A549 (cell line): ENCODE measurements around the gene MYH13. TPM values are rescaled to one million over a fixed set of nuclear protein-coding genes. Genes with fewer than 3 reads are reported as not detected.

Experiments used
- ATAC-seq, 2 experiments: fragments of 200-7000 bp in 1 of 2; fragments of >200 bp in 1 of 2; cut with Nextera tagmentation in 1 of 2; cut with Tn5 transposase in 1 of 2; 3 replicates each; pipeline versions ENCODE4 v1.8.0 to v1.9.1; 2018 to 2020; ENCODE audit warnings: mild to moderate bottlenecking in 1 of 2, moderate library complexity in 1 of 2
- CTCF ChIA-PET: fragments of 300-600 bp; sonication (Branson Sonifier 250); formaldehyde crosslinking; extraction: SDS; loops from one replicate; lab custom pipeline; 2021; ENCODE audit warnings: antibody characterized with exemption, inconsistent platforms; lab: Yijun Ruan, JAX
- POLR2A ChIA-PET: fragments of 350-600 bp; formaldehyde crosslinking; extraction: SDS; loops from one replicate; lab custom pipeline; 2021; ENCODE audit warnings: antibody characterized with exemption, inconsistent platforms; lab: Yijun Ruan, JAX
- DNase-seq, 2 experiments: peaks; one replicate each; pipeline versions ENCODE4 v3.0.0 to v3.0.0-alpha.2; 2011 to 2016; ENCODE audit warnings: low read depth in 1 of 2, low spot score in 1 of 2
- FAIRE-seq: peaks from 2 replicates; lab custom pipeline; 2011; peaks lifted over from hg19 to GRCh38; lab: Jason Lieb, UNC
- H3K27ac ChIP-seq, 2 experiments: fragments of >200 bp; sonication (Bioruptor Twin); formaldehyde crosslinking; 3 replicates each; pipeline ENCODE4 v1.5.1; 2016 to 2017
- H3K4me1 ChIP-seq: fragments of >200 bp; sonication (Bioruptor Twin); formaldehyde crosslinking; 3 replicates; pipeline ENCODE4 v1.6.1; 2016
- H3K4me2 ChIP-seq: fragments of >200 bp; sonication (Bioruptor Twin); formaldehyde crosslinking; 3 replicates; pipeline ENCODE4 v1.6.1; 2016
- H3K4me3 ChIP-seq: fragments of >200 bp; sonication (Bioruptor Twin); formaldehyde crosslinking; 3 replicates; pipeline ENCODE4 v1.5.1; 2016
- H3K9me3 ChIP-seq: fragments of >200 bp; sonication (Bioruptor Twin); formaldehyde crosslinking; 3 replicates; pipeline ENCODE4 v1.6.1; 2016
- BCL3 ChIP-seq: fragments of >200 bp; sonication (Bioruptor Twin); formaldehyde crosslinking; IDR thresholded peaks from 3 replicates; pipeline ENCODE4 v1.6.1; 2016
- BHLHE40 ChIP-seq: IDR thresholded peaks from 2 replicates; pipeline ENCODE4 v1.6.1; 2012; ENCODE audit warnings: low read depth, low read length, inconsistent platforms
- CHD2 ChIP-seq: fragments of 150-350 bp; IDR thresholded peaks from 2 replicates; pipeline ENCODE4 v1.6.1; 2014; ENCODE audit warnings: low read length; ENCODE audit not compliant: partially characterized antibody
- EHF ChIP-seq: fragments of 250-450 bp; sonication (Bioruptor Pico); IDR thresholded peaks from 2 replicates; pipeline ENCODE4 v1.5.0; 2020; ENCODE audit warnings: mild to moderate bottlenecking
- ELK1 ChIP-seq: fragments of 150-350 bp; IDR thresholded peaks from 2 replicates; pipeline ENCODE4 v1.6.1; 2014; ENCODE audit warnings: low read depth, mild to moderate bottlenecking, low read length
- ESRRA ChIP-seq: fragments of 150-350 bp; IDR thresholded peaks from 2 replicates; pipeline ENCODE4 v1.6.1; 2014; ENCODE audit warnings: mild to moderate bottlenecking, low read length, borderline replicate concordance
- FOXS1 ChIP-seq: fragments of 250-450 bp; sonication (Bioruptor Pico); IDR thresholded peaks from 2 replicates; pipeline ENCODE4 v1.5.0; 2020; ENCODE audit warnings: mild to moderate bottlenecking, moderate library complexity
- GATA3 ChIP-seq: IDR thresholded peaks from 2 replicates; pipeline ENCODE4 v1.6.1; 2012; ENCODE audit warnings: borderline replicate concordance
- HDAC2 ChIP-seq: fragments of 200-600 bp; sonication (generic); IDR thresholded peaks from 2 replicates; pipeline ENCODE4 v1.6.1; 2016
- HOXB5 ChIP-seq: fragments of 250-450 bp; sonication (Bioruptor Pico); IDR thresholded peaks from 2 replicates; pipeline ENCODE4 v1.5.0; 2020; ENCODE audit warnings: mild to moderate bottlenecking, moderate library complexity
- JUNB ChIP-seq: fragments of >200 bp; sonication (Bioruptor Twin); formaldehyde crosslinking; IDR thresholded peaks from 2 replicates; pipeline ENCODE4 v1.6.1; 2016
- KDM1A ChIP-seq: fragments of 200-600 bp; sonication (generic); IDR thresholded peaks from 2 replicates; pipeline ENCODE4 v1.6.1; 2016; ENCODE audit warnings: low read depth, mild to moderate bottlenecking
- MAFK ChIP-seq: fragments of 450-650 bp; IDR thresholded peaks from 2 replicates; pipeline ENCODE4 v1.6.1; 2014; ENCODE audit not compliant: partially characterized antibody
- MAZ ChIP-seq: fragments of 150-350 bp; IDR thresholded peaks from 2 replicates; pipeline ENCODE4 v1.6.1; 2014; ENCODE audit warnings: antibody characterized with exemption, low read depth, low read length, borderline replicate concordance
- MYC ChIP-seq: IDR thresholded peaks from 2 replicates; pipeline ENCODE4 v1.6.1; 2012; ENCODE audit warnings: mild to moderate bottlenecking, inconsistent platforms, low read length, improper control_type of control experiment, borderline replicate concordance
- NFE2L2 ChIP-seq: fragments of 150-350 bp; conservative IDR thresholded peaks from 2 replicates; pipeline ENCODE4 v1.6.1; 2014; ENCODE audit warnings: low read length
- NPAS2 ChIP-seq: fragments of 250-450 bp; sonication (Bioruptor Pico); IDR thresholded peaks from 2 replicates; pipeline ENCODE4 v1.8.0; 2022; ENCODE audit warnings: mild to moderate bottlenecking, moderate library complexity, borderline replicate concordance
- PBX3 ChIP-seq: IDR thresholded peaks from 2 replicates; pipeline ENCODE4 v1.6.1; 2012
- POLR2A ChIP-seq: IDR thresholded peaks from 2 replicates; pipeline ENCODE4 v1.6.1; 2012; ENCODE audit warnings: mild to moderate bottlenecking, low read length
- POLR2AphosphoS2 ChIP-seq: conservative IDR thresholded peaks from 2 replicates; pipeline ENCODE4 v1.6.1; 2012; ENCODE audit warnings: low read length, improper control_type of control experiment, inconsistent platforms
- RAD21 ChIP-seq, 2 experiments: fragments of >200 bp in 1 of 2; sonication (Bioruptor Twin) in 1 of 2; formaldehyde crosslinking in 1 of 2; IDR thresholded peaks in 1 of 2; conservative IDR thresholded peaks in 1 of 2; 2 replicates in 1 of 2; 3 replicates in 1 of 2; pipeline ENCODE4 v1.6.1; 2012 to 2018; ENCODE audit warnings: inconsistent platforms in 1 of 2
- RCOR1 ChIP-seq: fragments of 150-350 bp; IDR thresholded peaks from 2 replicates; pipeline ENCODE4 v1.6.1; 2014; ENCODE audit warnings: antibody characterized with exemption, low read length, low read depth
- RFX5 ChIP-seq: fragments of 450-650 bp; IDR thresholded peaks from 2 replicates; pipeline ENCODE4 v1.7.1; 2014; ENCODE audit warnings: antibody characterized with exemption, mild to moderate bottlenecking, moderate library complexity
- SMC3 ChIP-seq: fragments of >200 bp; sonication (Bioruptor Twin); formaldehyde crosslinking; IDR thresholded peaks from 3 replicates; pipeline ENCODE4 v1.6.1; 2018; ENCODE audit warnings: inconsistent platforms
- SREBF2 ChIP-seq: fragments of 450-650 bp; IDR thresholded peaks from 2 replicates; pipeline ENCODE4 v1.6.1; 2014; ENCODE audit warnings: mild to moderate bottlenecking, moderate library complexity
- TP53 ChIP-seq: fragments of 250-450 bp; sonication (Bioruptor Pico); IDR thresholded peaks from 2 replicates; pipeline ENCODE4 v1.5.0; 2021; ENCODE audit warnings: mild to moderate bottlenecking, moderate library complexity
- USF2 ChIP-seq: fragments of 450-650 bp; IDR thresholded peaks from 2 replicates; pipeline ENCODE4 v1.6.1; 2014; ENCODE audit warnings: antibody characterized with exemption
- ZSCAN20 ChIP-seq: fragments of 250-450 bp; sonication (Bioruptor Pico); IDR thresholded peaks from 2 replicates; pipeline ENCODE4 v1.8.0; 2022; ENCODE audit warnings: mild to moderate bottlenecking, moderate library complexity
- WGBS: methylation state at CpG from one replicate; pipeline ENCODE4 v1.1.6; 2017; ENCODE audit errors: missing lambda C conversion rate; 5-methylcytosine and 5-hydroxymethylcytosine counted together
- polyA plus RNA-seq, 4 experiments: library from polyadenylated mRNA; depleted of rRNA in 3 of 4; stranded (reverse); fragments of >200 nt; fragmentation: RNase III in 1 of 4; extraction: RNeasy Plus Mini Kit Qiagen cat#74134 plus additional on column Dnase treatment in 1 of 4; gene quantifications; 2 replicates in 3 of 4; 3 replicates in 1 of 4; pipeline ENCODE4 v1.2.3, GENCODE V29; 2011 to 2017

Gene MYH13
- polyA plus RNA-seq, 2 of the 4 experiments (the other 2 are of a cell fraction): not detected

- peak; percentile 81 for TF ChIP-seq MAFK
- TF ChIP-seq EHF (CRISPR knock-in tag): no peak
- 5% methylated on average over 1 of the region's 1 CpG for WGBS
- H3K27ac ChIP-seq: no peak overlapping the region
- FAIRE-seq (no peak), DNase-seq (no peak), ATAC-seq (no peak)
- no peak overlapping the region for H3K4me2 ChIP-seq
- H3K4me1 ChIP-seq: no peaks in the 10 kb centered on the region
- CTCF ChIA-PET: interaction anchor here (1.8 kb wide), 1 partner anchor 249 kb away, joined by 9 read pairs; no protein-coding TSS in a partner anchor
- no peak overlapping the region for H3K4me3 ChIP-seq
- no peaks in the 10 kb centered on the region for H3K9me3 ChIP-seq
- POLR2A ChIA-PET: no interaction called here
Observed at GRCh38 chr17:10369239-10369638, 3.6 kb downstream of the MYH13 start.

GRCh38 chr17:10368561-10368960, 4.2 kb downstream of the MYH13 start:
- Histone ChIP-seq H3K4me2 (no peak overlapping the region), H3K4me3 (no peak overlapping the region), H3K4me1 (no peaks in the 10 kb centered on the region), H3K27ac (no peak overlapping the region), H3K9me3 (no peaks in the 10 kb centered on the region)
- ChIA-PET CTCF (interaction anchor here (1.8 kb wide), 1 partner anchor 249 kb away, joined by 9 read pairs; no protein-coding TSS in a partner anchor), POLR2A (no interaction called here)
- TF ChIP-seq NPAS2 (CRISPR knock-in tag) (no peak), SREBF2 (no peak), RFX5 (no peak), ZSCAN20 (CRISPR knock-in tag) (no peak)
- no peak for DNase-seq
- 57% methylated on average over 3 of the region's 3 CpGs for WGBS
- ATAC-seq: no peak
- no peak for FAIRE-seq

- TF ChIP-seq ELK1 (no peak), NFE2L2 (no peak), KDM1A (no peak), POLR2A (no peak), RFX5 (no peak), GATA3 (no peak), ESRRA (no peak), BCL3 (no peak), MYC (no peak), SREBF2 (no peak), MAZ (no peak), TP53 (no peak), POLR2AphosphoS2 (no peak), PBX3 (no peak), HDAC2 (no peak), JUNB (no peak)
Observed at GRCh38 chr17:10360578-10360977, 12.2 kb downstream of the MYH13 start.

GRCh38 chr17:10357768-10358167, 15.0 kb downstream of the MYH13 start:
- no peaks in the 10 kb centered on the region for H3K4me1 ChIP-seq
- H3K9me3 ChIP-seq: no peaks in the 10 kb centered on the region
- no peak overlapping the region for H3K4me2 ChIP-seq
- H3K27ac ChIP-seq: no peak overlapping the region
- ChIA-PET POLR2A (no interaction called here), CTCF (interaction anchor here (1.3 kb wide), 1 partner anchor 261 kb away, joined by 6 read pairs; no protein-coding TSS in a partner anchor)
- H3K4me3 ChIP-seq: no peak overlapping the region
- DNase-seq (peak; percentile 31 to 51), ATAC-seq (peak; percentile 80 to 85; a peak in 5 of 6 replicates), FAIRE-seq (no peak)
- 2% methylated on average over 4 of the region's 4 CpGs for WGBS
- TF ChIP-seq USF2 (no peak), RCOR1 (no peak), RAD21 (conservative IDR thresholded peaks at IDR 0.05 in 1 of 2, IDR thresholded peaks at IDR 0.05 in 1 of 2) (peak in 1 of 2 experiments; percentile 25; a peak in 1 of 5 replicates), BHLHE40 (no peak), SMC3 (no peak; the same call in 2 of the 3 replicates), FOXS1 (CRISPR knock-in tag) (no peak), MAZ (no peak), POLR2A (no peak), HOXB5 (CRISPR knock-in tag) (no peak), CHD2 (no peak), RFX5 (no peak), NPAS2 (CRISPR knock-in tag) (no peak)

More at GRCh38 chr17:10360578-10360977, 12.2 kb downstream of the MYH13 start:
- Histone ChIP-seq H3K4me3 (no peak overlapping the region), H3K4me1 (no peaks in the 10 kb centered on the region), H3K27ac (no peak overlapping the region), H3K4me2 (no peak overlapping the region), H3K9me3 (no peaks in the 10 kb centered on the region)
- POLR2A ChIA-PET: no interaction called here
- DNase-seq: no peak
- ATAC-seq: no peak
- CTCF ChIA-PET: interaction anchor here (0.8 to 1.0 kb wide), 2 partner anchors 33 to 255 kb away, joined by 3 read pairs; no protein-coding TSS in a partner anchor
- FAIRE-seq: no peak
